Left lung (tissue), 10 donors: ENCODE measurements around the gene RRM1. TPM values are rescaled to one million over a fixed set of nuclear protein-coding genes. Genes with fewer than 3 reads are reported as not detected.

Source experiments
- ATAC-seq: fragments of 200-7000 bp; cut with Tn5 transposase; one replicate; pipeline ENCODE4 v1.9.1; 2020; ENCODE audit warnings: moderate library complexity
- DNase-seq, 4 donors: peaks; one replicate each; pipeline ENCODE4 v3.0.0-alpha.2; 2013 to 2020
- H3K27ac ChIP-seq, 2 donors: fragments of 200-600 bp; sonication (generic) in 1 of 2; one replicate each; pipeline versions ENCODE4 v1.5.0 to v1.8.0; 2020 to 2021
- H3K27me3 ChIP-seq, 2 donors: fragments of 200-600 bp; sonication (generic) in 1 of 2; one replicate each; pipeline versions ENCODE4 v1.5.0 to v1.8.0; 2020 to 2021
- H3K36me3 ChIP-seq, 2 donors: fragments of 200-600 bp; sonication (generic) in 1 of 2; one replicate each; pipeline versions ENCODE4 v1.5.0 to v1.8.0; 2020 to 2021
- H3K4me1 ChIP-seq, 2 donors: fragments of 200-600 bp; one replicate each; pipeline ENCODE4 v1.8.0; 2021
- H3K4me3 ChIP-seq, 2 donors: fragments of 200-600 bp; sonication (generic) in 1 of 2; one replicate each; pipeline versions ENCODE4 v1.5.0 to v1.8.0; 2020 to 2021; ENCODE audit warnings: mild to moderate bottlenecking in 1 of 2
- H3K9me3 ChIP-seq, 2 donors: fragments of 200-600 bp; sonication (generic) in 1 of 2; one replicate each; pipeline versions ENCODE4 v1.5.0 to v1.8.0; 2020 to 2021
- CTCF ChIP-seq, 2 donors: fragments of 200-600 bp; sonication (generic) in 1 of 2; IDR thresholded peaks; one replicate each; pipeline versions ENCODE4 v1.5.0 to v1.8.0; 2021; ENCODE audit warnings: antibody characterized with exemption in 2 of 2
- intact Hi-C, 2 donors: fragments of 100-400 bp; cut with DNase I; formaldehyde crosslinking; loops; one replicate each; pipeline versions ENCODE4 v1.11.2 to v1.14.2; 2022
- polyA plus RNA-seq, 6 donors: library from polyadenylated mRNA; unstranded; fragments of 120-200 nt; gene quantifications; one replicate each; pipeline ENCODE4 v1.2.1, GENCODE V29; 2013; ENCODE audit not compliant: insufficient read length in 6 of 6
- total RNA-seq, 2 donors: library from RNA; stranded (reverse); fragmentation: NEBNext Ultra II Directional; extraction: Animal tissue kit (Norgen Biotek cat#: 25700); gene quantifications; one replicate each; pipeline ENCODE4 v1.2.1, GENCODE V29; 2021
- donor health status: DM: no; HTN: yes; CAD: no.
- donor health status: DM: no; HTN: no; CAD: no.

The RRM1 gene
- total and polyA plus RNA-seq, 8 donors: 46.0 to 93.8 (median 60.9) TPM

DNA sequence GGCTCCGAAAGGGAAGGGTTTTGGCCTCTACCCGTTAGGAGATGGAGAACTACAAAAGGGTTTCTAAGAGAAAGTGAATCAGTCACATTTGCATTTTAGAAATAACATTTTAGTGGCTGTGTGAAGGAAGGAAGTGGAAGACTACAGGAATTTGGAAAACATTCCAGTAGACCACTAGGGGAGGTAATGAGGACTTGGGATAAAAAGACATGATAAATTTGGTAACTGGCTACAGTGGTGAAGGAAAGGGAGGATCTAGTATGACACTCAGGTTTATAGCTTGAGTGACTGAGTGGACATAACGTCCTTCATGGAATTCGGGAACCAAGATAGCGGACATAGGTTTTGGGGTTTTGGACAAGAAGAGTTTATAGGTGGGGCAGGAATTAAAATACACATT is 7.0 kb upstream of the RRM1 start:
- no peaks in the 10 kb centered on the region for H3K27me3 ChIP-seq
- DNase-seq (no peak), ATAC-seq (no peak)
- H3K9me3 ChIP-seq: no peaks in the 10 kb centered on the region
- H3K4me1 ChIP-seq: peaks cover 0 to 5% of the 10 kb centered on the region in 2 donors
- no peak overlapping the region for H3K4me3 ChIP-seq
- H3K36me3 ChIP-seq: peaks cover 0 to 66% of the 10 kb centered on the region in 2 donors
- intact Hi-C loops: no loop called here
- H3K27ac ChIP-seq: no peak overlapping the region
- no peak for TF ChIP-seq CTCF (IDR thresholded peaks at IDR 0.05)

DNA sequence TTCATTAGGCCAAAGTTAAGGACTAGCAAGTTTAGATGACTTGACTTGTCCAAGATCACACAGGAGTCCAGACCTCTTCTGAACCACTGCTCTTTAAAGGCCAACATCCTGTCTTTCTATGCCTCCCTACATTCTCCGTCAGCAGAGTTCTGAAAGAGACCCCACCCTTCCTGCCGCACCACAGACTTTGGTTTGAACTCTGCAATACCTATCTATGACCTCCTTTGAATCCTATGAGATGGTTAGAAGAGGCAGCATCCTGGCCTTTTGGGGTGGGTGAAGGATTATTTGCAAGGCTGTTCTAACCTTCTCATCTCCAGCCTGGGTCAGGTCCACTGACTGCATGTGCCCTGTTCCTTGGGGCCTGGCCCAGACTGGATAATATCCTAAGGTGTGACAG is 4.3 kb upstream of the RRM1 start:
- no peaks in the 10 kb centered on the region for H3K27me3 ChIP-seq
- H3K4me1 ChIP-seq: peaks cover 0 to 15% of the 10 kb centered on the region in 2 donors
- intact Hi-C loops: no loop called here
- TF ChIP-seq CTCF (IDR thresholded peaks at IDR 0.05): no peak
- H3K9me3 ChIP-seq: no peaks in the 10 kb centered on the region
- peaks cover 0 to 39% of the 10 kb centered on the region in 2 donors for H3K36me3 ChIP-seq
- H3K27ac ChIP-seq: no peak overlapping the region
- DNase-seq (no peak), ATAC-seq (no peak)
- H3K4me3 ChIP-seq: no peak overlapping the region

- intact Hi-C loops: no loop called here
- Histone ChIP-seq H3K9me3 (no peaks in the 10 kb centered on the region), H3K27me3 (no peaks in the 10 kb centered on the region), H3K4me1 (peaks cover 0 to 29% of the 10 kb centered on the region in 2 donors), H3K4me3 (no peak overlapping the region), H3K27ac (no peak overlapping the region), H3K36me3 (peaks cover 0 to 29% of the 10 kb centered on the region in 2 donors)
- no peak for DNase-seq
- TF ChIP-seq CTCF (IDR thresholded peaks at IDR 0.05): no peak
- ATAC-seq: no peak
Observed at GRCh38 chr11:4092026-4092425, 2.6 kb upstream of the RRM1 start.

- ATAC-seq: no peak
- intact Hi-C loops: no loop called here
Observed at GRCh38 chr11:4093519-4094347, 866 bp upstream of the RRM1 start.

More at GRCh38 chr11:4093519-4094347, 866 bp upstream of the RRM1 start:
- Histone ChIP-seq H3K27ac (peak overlapping the region; percentile 92 to 94), H3K36me3 (peaks cover 0 to 14% of the 10 kb centered on the region in 2 donors), H3K4me1 (peaks cover 0 to 29% of the 10 kb centered on the region in 2 donors), H3K27me3 (no peaks in the 10 kb centered on the region), H3K9me3 (no peaks in the 10 kb centered on the region), H3K4me3 (peak overlapping the region; percentile 75 to 84)
- no peak for TF ChIP-seq CTCF (IDR thresholded peaks at IDR 0.05)
- peak in 1 of 4 donors; percentile 12 for DNase-seq
